DMS153 (cell line): ENCODE data around the gene CSNK2A3.

Experiments
- DNase-seq: peaks from one replicate; lab custom pipeline; 2025; lab: John Stamatoyannopoulos, UW

The CSNK2A3 gene

DNA sequence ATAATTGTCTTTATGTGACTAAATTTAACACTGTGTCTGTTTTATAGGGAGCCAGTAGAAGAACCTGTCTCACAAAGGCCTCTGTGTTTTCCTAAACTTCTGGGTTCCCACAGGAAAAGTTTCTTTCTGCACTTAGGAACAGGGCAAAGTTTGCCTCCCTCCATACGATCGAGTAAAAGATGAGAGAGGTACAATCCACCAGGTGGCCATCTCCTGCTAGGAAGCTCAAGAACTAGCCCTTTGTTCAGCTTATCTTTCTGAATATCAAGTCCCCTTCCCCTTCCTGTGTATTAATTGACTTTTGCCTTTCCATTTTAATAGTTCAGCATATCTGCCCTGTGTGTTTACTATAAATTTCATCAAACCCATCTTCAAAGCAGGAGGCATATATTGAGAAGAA, 18.0 kb downstream of the CSNK2A3 start:
- no peak for DNase-seq

DNA sequence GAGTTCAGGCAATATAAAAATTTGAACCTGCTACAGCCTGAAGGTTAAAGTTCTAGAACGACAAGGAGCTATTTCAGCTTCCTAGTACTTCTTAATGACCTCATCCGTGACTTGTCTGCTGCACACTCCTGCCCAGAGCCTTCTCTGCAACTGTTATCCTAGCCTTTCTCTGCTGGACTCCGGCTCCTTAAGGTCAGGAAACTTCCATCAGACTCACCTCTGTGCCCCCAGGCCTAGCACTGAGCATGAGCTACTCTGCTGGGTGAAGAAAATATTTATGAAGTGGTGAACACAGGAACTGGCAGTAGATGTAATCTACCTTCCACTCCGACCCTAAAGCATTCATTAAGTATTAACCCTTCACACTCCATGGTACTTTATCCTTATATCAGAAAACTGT, 18.4 kb downstream of the CSNK2A3 start:
- DNase-seq: no peak

DNA sequence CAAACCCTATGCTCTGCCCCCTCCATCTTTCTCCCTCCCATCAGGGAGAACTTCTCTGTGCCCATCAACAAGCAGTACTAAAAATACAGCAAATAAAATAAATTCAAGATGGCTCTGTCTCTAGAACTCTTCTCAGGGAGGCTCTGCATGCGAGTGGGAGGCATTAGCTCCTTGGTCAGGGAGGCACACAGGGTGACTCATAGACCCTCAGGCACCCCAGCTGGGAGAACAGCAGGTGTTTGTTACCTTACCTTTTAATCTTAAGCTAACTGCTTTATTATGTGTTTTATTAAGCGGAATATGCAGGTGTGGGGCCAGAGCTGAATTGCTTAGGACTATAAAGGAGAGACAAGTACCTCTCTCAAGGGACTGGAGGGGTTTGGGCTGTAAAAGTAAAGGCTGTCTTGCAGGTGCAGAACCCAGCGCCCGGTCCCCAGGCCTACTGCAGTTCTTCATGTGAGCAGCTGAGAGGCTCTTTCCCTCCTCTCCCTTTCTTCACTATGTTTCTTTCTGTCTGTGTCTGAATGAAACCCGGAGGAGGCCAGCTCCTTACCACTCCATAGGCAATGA, 20.8 kb downstream of the CSNK2A3 start:
- DNase-seq: peak; percentile 11

DNA sequence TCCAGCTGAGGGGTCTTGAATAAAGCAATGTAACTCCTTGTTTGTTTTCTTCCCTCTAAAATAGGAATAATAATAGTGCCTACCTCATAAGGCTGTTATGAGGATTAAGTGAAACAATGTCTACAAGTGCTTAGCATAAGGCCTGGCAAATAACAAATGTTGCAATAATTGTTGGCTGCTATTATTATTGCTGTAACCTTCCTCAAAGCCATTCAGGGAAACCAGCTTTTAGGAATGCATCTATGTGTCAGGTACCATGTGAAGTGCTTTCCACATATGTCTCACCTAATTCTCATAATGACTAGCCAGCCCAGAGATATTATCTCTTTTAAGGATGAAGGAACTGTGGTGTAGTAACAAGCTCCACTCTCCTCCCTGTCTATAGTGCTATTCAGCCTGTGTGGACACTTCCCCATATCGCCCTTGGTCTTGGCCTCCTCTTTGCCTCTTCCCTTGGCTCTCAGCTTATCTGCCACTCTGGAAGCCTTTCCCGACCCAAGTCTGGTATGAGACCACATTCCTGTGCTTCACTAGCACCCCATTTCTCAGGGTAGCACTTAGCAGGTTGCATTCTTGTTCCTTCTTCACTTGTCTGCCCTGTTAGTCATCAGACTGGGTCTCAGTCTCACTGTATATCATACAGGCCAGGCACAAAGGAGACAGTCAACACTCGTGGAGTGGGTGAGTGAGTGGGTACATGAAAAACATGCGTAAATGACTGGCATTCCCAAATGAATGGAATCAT, 23.8 kb downstream of the CSNK2A3 start:
- DNase-seq: no peak

DNA sequence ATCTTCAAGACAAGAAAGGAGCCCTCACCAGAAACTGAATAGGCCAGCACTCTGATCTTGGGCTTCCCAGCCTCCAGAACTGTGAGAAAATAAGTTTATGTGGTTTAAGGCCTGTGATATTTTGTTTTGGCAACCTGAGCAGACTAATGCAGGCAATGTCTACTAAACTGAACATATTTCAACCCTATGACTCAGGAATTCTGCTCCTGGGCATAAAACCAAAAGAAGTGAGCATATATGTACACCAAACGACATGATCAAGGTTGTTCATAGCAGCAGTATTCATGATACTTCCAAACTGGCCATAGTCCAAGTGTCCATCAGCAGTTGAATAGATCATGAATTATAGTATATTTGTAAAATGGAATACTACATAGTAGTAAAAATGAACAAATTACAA, 29.0 kb downstream of the CSNK2A3 start:
- no peak for DNase-seq

DNA sequence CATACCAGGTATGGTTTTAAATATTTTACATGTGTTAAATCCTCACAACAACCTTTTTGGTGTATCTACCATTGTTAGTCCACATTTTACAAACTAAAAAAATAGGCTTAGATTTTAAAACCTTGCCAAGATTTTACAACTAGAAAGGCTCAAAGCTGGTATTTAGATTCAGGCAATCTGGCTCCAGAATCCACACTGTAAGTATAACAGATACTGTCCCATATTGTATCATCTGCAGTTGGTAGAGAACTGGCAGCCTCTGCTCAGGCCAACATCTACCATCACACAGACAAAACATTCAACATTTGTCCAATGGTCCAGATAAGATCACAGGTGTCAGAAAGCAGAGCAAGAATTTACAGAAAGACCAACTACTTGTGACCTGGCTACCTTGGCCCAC, 30.9 kb downstream of the CSNK2A3 start:
- DNase-seq: no peak

DNA sequence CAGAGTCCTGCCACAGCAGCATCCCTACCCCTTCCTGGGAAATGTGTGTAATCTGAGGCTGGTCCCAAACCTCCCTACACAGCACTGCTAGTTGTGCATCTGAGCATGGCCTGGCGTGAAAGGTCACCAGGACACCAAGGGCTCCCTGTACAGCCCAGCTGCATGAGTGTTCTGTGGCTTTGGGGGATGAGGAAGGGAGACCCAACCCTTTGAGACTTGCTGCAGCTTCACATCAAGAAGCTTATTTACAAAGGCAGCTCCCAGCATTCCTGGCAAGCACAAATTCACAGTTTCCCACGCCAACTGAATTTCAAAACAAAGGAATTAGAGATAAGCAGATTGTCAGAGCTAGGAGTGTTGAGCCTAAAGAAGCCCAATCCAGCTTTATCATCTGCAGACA, 32.2 kb downstream of the CSNK2A3 start:
- DNase-seq: no peak

DNA sequence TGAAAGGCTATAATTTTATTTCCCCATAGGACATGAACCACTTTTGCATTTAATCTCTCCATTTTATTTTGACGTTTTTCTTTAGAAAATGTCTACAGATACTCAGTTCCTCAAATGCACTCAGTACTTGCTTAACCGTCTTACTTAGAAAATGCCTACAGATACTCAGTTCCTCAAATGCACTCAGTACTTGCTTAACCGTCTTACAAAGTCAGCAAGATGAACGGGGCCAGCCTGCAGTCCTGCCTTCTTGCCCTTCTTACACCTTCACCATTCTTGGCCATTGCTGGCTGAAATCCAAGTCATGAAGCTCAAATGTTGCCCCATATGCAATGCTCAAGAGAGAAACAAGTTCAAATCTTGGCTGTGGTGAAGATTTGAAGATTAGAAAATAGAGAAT, 34.1 kb downstream of the CSNK2A3 start:
- no peak for DNase-seq

DNA sequence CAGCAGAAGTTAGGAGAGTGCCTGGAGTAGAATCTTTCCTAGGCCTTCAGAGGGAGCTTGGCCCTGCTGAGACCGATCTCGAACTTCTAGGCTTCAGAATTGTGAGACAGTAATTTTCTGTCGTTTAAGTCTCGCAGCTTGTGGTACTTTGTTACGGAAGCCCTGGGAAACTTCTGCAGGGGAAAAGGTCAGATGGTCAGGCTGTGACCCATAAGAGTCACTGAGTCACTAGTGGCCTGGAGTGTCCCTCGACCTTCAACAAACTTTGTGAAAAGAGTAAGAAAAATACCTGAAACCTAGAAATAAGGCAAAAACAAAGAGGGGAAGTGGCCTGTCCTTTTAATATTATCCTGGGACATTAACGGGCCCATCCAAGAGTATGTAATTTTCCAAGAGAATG, 34.6 kb downstream of the CSNK2A3 start:
- no peak for DNase-seq

DNA sequence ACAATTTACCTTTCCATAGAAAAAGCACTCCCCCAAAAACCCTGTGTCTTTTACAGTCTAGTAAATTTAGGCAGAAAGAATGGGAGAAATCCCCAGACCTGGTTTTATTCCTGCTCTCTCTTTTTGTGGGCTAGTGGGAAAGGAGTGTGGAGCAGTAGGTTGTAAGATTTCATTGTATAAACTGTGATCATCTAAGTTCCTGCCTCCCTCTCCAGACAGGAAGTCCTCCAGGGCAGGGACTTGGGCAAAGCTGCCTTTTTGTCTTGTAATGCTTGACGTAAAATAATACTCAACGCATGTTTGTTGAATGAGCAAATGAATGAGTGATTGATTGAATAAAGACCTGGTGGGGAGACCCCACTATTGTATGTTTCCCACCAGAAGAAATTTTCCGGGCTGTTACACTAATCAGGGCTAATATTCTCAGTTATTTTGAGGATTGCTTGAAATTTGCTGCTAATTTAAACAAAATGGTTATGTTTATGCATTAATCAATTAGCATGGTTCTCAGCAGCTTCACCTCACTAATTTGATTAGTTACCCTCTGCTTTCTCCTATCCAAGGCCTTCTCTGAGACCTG, 36.3 kb downstream of the CSNK2A3 start:
- DNase-seq: no peak

DNA sequence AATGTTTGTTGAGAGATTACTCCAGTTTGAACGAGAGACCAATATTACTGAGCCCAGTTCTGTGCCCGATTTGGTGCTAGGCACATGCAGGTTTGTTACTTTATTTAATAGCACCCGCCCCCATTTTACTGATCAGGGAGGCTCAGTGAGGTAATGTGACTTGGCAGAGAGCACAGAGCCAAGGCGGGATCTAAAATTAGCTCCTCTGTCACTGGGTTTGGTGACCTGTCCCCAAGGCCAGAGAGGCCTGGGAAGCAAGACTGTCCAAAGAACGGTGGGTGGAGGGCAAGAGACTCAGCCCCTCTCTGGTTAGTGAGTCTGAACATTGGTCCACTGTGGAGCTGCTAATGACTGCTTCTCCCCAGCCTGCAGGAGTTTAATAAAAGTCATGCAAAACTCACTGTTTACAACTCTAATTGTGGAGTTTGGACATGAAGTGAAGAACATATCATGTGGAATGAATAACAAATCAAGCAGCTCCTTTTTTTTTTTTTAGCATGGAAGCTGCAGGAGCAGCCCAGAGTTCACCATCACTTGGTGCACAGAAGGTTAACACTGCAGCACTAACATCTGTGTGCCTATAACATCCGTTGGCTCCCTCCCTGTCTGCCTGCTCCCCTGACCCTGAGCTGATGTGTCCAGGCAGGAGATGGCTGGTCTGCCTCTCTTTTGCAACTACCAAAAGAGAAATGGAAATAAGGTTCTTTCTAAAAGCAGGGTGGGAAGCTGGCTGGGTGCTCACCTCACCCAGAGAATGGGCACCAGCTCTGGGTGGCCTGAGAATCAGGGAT, 39.0 kb downstream of the CSNK2A3 start:
- no peak for DNase-seq

DNA sequence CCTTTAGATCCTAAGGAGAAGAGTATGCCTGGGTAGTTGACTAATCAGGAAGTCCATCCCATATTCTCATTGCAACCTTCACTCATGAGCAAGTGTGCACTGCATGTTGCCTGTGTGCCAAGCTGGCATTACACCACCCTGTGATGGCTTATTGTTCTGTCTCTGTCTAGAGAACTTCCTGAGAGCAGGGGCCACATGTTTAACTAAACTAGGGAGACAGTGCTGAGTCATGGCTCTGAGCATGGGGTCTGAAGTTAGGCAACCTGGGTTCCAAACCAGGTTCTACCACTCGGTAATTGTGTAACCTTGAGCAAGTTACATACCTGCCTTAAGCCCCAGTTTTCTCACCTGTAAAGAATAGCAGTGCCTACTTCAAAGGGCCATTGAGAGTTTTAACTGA, 39.6 kb downstream of the CSNK2A3 start:
- DNase-seq: peak; percentile 6

DNA sequence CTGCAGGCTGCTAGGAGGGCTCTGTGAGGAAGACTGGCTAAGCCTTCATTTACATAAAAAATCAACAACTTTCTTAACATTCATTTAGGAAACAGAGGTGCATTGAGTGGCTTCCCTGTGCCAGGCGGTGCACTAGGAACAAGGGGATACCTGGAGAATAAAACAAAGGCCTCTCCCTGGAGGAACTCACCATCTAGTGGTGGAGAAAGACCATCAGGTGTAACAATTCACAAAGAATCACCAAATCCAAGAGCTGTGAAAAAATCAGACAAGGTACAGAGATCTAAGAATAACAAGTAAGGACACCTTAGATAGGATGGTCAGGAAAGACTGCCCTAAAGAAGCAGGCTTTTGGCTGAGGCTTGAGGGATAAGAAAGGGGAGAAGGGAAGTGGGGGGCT, 40.3 kb downstream of the CSNK2A3 start:
- no peak for DNase-seq

DNA sequence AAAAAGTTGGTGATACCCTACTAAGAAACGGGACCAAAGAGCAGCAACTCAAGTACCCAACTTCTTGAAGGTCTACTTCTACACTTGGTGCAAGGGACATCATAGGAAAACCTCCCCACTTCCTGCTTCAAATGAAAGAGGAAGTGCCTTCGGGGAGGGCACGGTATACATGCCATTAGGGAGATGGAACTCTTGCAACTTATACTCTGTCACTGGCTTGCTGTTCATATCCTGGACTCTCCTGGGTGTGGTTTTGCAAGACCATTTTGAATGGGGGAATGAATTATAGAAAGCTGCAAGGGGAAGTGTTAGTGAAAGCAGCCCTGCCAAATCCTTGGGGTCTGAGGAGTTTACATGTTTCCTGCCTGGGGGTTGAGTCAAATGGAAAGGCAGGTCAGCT, 41.9 kb downstream of the CSNK2A3 start:
- DNase-seq: no peak

DNA sequence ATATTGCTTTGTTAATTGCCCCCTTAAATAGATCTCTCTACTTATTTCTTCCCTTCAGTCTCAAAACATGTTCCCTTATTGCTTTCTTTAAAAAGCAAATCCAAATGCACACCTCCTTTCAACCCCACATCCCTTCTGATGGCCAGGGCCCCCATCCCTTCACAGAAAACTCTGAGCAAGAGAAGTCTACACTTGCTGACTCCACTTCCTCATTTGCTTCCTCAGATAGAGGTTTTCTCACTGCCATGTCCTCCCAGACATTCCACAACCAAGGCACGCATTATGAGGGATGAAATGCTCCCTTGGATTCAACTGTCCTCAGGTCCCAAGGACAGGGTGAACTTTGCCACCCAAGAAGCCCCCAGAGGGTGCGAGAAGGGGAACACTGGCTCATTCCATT, 43.1 kb downstream of the CSNK2A3 start:
- no peak for DNase-seq

DNA sequence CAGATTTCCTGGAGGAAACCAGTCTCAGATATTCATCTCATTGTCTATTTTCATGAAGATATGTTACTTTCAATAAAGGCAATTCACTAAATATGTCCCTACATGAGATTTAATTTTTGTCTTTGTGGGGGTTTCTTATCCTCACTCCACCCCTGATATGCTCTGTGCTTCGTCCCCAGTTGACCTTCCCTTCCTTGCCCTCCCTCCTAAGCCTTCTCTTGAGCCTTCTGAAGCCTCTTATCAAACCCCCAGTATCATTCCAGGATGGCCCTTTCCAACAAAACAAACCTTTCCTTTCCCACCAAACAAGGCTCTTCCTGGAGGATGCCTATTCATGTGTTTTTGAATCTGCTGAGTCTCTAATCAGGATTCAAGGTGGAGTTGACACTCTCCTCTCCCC, 44.8 kb downstream of the CSNK2A3 start:
- no peak for DNase-seq

DNA sequence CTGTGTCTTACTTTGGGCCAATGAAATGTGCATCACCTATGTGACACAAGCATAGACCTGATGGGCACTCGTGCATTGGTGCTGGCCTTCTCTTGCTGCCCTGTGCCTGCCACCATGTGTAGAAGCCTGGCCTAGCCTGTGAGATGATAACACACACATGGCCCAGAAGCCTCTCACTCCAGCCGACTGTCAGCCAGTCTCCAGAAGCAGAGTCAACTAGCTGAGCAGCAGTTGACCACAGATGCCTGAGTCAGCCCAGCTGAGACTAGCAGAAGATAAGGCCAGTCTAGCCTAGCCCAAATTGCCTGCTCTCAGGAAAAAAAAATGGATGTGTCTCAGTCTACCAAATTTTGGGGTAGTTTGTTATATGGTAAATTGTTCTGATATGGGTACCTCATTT, 46.2 kb downstream of the CSNK2A3 start:
- no peak for DNase-seq

DNA sequence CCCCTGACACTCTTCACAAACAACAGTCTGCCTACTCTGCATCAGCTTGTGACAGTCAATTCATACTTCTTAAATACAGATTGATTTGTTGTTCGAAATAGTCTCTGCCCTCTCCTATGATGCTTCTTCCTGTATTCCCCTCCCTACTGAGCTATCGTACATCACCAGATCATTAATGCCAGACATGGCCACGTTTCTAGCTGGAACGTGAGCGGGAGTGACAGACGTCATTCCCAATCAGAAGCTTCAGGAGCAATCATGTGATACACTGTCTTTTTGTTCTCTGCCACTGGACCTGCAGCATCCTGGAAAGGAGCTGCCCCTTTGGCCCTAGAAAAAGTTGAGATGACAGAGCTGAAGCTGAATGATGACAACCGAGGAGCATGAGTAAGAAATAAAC, 48.5 kb downstream of the CSNK2A3 start:
- DNase-seq: no peak

DNA sequence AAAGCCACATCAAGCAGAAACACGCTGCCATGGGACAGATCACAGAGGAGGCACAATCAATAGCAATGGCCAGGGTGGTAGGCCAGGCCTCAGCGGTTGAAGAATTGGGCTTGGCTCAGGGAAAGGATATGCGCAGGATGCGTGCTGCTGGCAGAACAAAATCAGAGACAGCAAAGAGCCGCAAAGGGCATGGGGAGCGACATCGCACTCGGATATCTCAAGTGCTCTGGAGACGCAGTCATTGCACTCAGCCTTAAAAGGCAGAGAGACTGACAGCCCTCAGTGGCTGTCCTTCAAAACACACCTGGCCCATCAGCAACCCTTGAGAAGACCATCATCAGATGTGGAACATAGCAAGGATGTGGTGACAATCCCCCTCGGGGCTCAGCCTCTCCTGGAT, 50.5 kb downstream of the CSNK2A3 start:
- DNase-seq: no peak
